Prostate gland (tissue), 2 donors: ENCODE results near the gene MED12L. TPM values are rescaled to one million over a fixed set of nuclear protein-coding genes. Genes with fewer than 3 reads are reported as not detected.

ENCODE experiments used
- DNase-seq: peaks from one replicate; pipeline ENCODE4 v3.0.0-alpha.2; 2019; ENCODE audit warnings: low spot score
- H3K27ac ChIP-seq, 2 donors: fragments of 200-600 bp; sonication (generic); 2 replicates each; pipeline ENCODE4 v1.5.1; 2017 to 2019
- H3K27me3 ChIP-seq: fragments of 200-600 bp; sonication (generic); replicated peaks from 2 replicates; pipeline ENCODE4 v1.5.1; 2019; ENCODE audit not compliant: insufficient read depth
- H3K36me3 ChIP-seq, 2 donors: fragments of 200-600 bp; sonication (generic); 1 replicate in 1 of 2; 2 replicates in 1 of 2; pipeline versions ENCODE4 v1.5.1 to v1.8.1; 2017 to 2019
- H3K4me1 ChIP-seq: fragments of 200-600 bp; sonication (generic); replicated peaks from 2 replicates; pipeline ENCODE4 v1.5.1; 2019
- H3K4me3 ChIP-seq, 2 donors: fragments of 200-600 bp; sonication (generic); 2 replicates each; pipeline ENCODE4 v1.5.1; 2017 to 2019
- H3K9me3 ChIP-seq: fragments of 200-600 bp; sonication (generic); 2 replicates; pipeline ENCODE4 v1.5.1; 2017
- POLR2A ChIP-seq: fragments of 450-650 bp; IDR thresholded peaks from one replicate; pipeline ENCODE4 v1.6.1; 2016; ENCODE audit warnings: antibody characterized with exemption, mild to moderate bottlenecking
- POLR2AphosphoS5 ChIP-seq: sonication (generic); formaldehyde crosslinking; IDR thresholded peaks from one replicate; pipeline ENCODE4 v1.6.1; 2017; ENCODE audit warnings: antibody characterized with exemption
- WGBS: methylation state at CpG from one replicate; pipeline ENCODE4 v1.1.5; 2018; 5-methylcytosine and 5-hydroxymethylcytosine counted together
- intact Hi-C: fragments of 100-400 bp; cut with DNase I; formaldehyde crosslinking; loops from one replicate; pipeline ENCODE4 v1.14.2; 2022
- total RNA-seq, 2 donors: library from RNA; depleted of rRNA; stranded (reverse); fragments of >200 nt; gene quantifications; one replicate each; pipeline ENCODE4 v1.1.0, GENCODE V29; 2016
- TF ChIP-seq, protein P1 (sequence below), 4 experiments: fragments of 200-600 bp in 2 of 4; fragments of 450-650 bp in 2 of 4; sonication (generic) in 2 of 4; IDR thresholded peaks; 1 replicate in 3 of 4; 2 replicates in 1 of 4; pipeline ENCODE4 v1.5.1; 2016 to 2019; ENCODE audit warnings: antibody characterized with exemption in 4 of 4, mild to moderate bottlenecking in 2 of 4, moderate library complexity in 2 of 4

MED12L gene
- total RNA-seq, 2 donors from 2014 or later, result 3.6 to 4.3 TPM

DNA sequence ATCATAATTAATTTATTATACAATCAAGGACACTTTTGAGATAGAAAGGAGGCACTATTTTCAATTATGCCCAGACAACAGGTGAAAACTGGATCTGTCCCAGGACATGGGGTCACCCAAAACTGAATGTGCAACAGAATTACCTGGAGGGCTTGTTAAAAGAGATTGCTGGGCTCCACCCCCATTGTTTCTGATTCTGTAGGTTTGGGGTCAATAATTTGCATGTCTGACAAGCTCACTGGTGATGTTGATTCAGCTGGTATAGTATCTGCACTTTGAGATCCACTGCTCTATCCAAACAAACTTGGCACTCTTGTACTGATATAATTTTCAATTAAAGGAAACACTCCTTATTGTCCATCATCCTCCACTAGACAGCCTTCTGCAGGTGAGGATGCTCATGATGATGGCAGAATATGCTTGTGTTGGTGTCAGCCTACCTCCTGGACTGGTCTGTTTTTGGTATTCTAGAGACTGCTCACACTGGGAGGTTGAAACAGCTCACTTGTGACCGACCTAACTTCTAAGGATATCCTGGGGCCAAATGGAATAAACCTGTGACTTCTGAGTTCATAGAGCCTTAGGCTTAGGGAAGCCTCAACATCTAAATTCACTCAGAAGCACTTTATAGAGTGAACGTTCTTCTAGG, 190.7 kb downstream of the MED12L start:
- WGBS, result 74% methylated on average over 2 of the region's 2 CpGs
- no peak for DNase-seq
- H3K4me1 ChIP-seq, result no peaks in the 10 kb centered on the region
- H3K9me3 ChIP-seq, result no peaks in the 10 kb centered on the region
- no peak for TF ChIP-seq POLR2AphosphoS5
- TF ChIP-seq, protein P1, sequence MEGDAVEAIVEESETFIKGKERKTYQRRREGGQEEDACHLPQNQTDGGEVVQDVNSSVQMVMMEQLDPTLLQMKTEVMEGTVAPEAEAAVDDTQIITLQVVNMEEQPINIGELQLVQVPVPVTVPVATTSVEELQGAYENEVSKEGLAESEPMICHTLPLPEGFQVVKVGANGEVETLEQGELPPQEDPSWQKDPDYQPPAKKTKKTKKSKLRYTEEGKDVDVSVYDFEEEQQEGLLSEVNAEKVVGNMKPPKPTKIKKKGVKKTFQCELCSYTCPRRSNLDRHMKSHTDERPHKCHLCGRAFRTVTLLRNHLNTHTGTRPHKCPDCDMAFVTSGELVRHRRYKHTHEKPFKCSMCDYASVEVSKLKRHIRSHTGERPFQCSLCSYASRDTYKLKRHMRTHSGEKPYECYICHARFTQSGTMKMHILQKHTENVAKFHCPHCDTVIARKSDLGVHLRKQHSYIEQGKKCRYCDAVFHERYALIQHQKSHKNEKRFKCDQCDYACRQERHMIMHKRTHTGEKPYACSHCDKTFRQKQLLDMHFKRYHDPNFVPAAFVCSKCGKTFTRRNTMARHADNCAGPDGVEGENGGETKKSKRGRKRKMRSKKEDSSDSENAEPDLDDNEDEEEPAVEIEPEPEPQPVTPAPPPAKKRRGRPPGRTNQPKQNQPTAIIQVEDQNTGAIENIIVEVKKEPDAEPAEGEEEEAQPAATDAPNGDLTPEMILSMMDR (IDR thresholded peaks at IDR 0.05), result no peak
- no peak for TF ChIP-seq POLR2A
- H3K27ac ChIP-seq, result no peak overlapping the region
- intact Hi-C loops, result no loop called here
- H3K27me3 ChIP-seq, result no peaks in the 10 kb centered on the region
- H3K36me3 ChIP-seq, result no peaks in the 10 kb centered on the region
- H3K4me3 ChIP-seq, result no peak overlapping the region

DNA sequence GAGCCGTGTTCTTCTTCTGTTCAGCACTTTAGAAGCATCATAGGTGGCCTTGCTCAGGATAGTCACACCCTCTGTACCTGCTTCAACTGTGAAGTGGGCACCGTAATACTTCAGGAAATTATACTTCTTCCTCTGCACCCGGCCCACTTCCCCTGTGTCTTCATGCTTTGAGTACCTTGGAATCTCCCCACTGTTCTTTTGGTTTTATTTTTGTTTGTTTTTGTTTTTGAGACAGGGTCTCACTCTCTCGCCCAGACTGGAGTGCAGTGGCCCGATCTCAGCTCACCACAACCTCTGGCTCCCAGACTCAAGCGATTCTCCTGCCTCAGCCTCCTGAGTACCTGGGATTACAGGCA, 191.2 kb downstream of the MED12L start:
- H3K9me3 ChIP-seq, result no peaks in the 10 kb centered on the region
- H3K36me3 ChIP-seq, result no peaks in the 10 kb centered on the region
- TF ChIP-seq, protein P1 (IDR thresholded peaks at IDR 0.05), result no peak
- TF ChIP-seq POLR2A, result no peak
- TF ChIP-seq POLR2AphosphoS5, result no peak
- no peak overlapping the region for H3K27ac ChIP-seq
- DNase-seq, result no peak
- no peaks in the 10 kb centered on the region for H3K4me1 ChIP-seq
- no peak overlapping the region for H3K4me3 ChIP-seq
- intact Hi-C loops, result no loop called here
- no peaks in the 10 kb centered on the region for H3K27me3 ChIP-seq
- WGBS, result 92% methylated on average over 6 of the region's 6 CpGs

DNA sequence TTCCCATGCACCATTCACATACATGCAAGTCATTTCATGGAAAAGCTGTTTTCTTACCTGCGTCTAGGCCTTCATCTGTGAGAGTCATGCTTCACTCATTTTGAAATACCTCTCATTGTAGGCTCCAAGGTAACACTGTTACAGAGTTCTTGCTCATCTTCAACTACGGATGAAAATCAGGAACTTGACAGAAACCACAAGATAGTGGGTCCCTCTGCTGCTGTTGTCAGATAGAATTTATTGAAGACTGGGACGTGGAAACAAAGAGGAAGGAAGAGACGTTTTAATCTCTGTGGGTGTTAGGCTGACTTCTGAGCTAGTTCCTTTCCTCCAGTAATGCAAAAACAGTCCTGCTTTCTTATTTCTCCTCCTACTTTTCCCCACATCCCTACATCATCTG, 192.8 kb downstream of the MED12L start, which contains the start of gene P2RY14:
P2RY14 (minus strand) TSS at position 313 of the 400 bp plus-strand sequence. CDS start 64,226 bp downstream, outside the sequence.
- Histone ChIP-seq H3K4me3 (no peak within 1 kb of the TSS), H3K27ac (no peak within 1 kb of the TSS), H3K36me3 (no peaks in the 10 kb centered on the region), H3K27me3 (no peaks in the 10 kb centered on the region), H3K4me1 (no peaks in the 10 kb centered on the region), H3K9me3 (no peaks in the 10 kb centered on the region)
- WGBS, result 60% methylated on average over 4 of the region's 4 CpGs
- intact Hi-C loops, result no loop called here
- TF ChIP-seq POLR2AphosphoS5 (no peak), POLR2A (no peak)
- TF ChIP-seq, protein P1 (IDR thresholded peaks at IDR 0.05), result no peak
- no peak for DNase-seq

DNA sequence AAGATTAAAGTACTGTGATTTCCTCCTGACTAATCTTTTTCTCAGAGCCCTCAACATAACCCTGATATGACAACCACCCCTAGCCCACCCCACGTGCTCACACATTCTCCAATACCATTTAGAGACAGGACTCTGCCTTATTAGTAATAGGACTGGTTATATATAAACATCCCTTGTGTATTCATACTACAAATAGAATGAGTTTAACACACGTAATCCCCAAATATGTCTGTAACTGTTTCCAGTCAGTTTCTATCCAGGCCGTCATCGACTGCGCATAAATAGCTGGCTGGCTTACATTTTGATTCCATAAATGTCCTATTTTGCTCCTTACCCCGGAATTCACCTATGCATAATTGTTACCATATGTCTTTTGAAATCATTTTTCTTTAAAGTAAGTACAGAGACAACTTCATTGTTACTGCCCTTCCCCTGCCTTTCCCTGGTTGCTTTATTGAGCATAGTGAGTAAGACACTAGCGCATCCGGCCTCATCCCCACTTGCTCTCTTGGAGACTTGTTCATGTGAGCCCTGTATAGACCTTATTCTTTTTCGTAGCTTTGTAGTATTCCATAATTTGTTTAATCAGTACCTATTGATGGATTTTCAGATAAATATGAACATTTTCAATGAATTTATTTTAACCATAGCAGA, 196.3 kb downstream of the MED12L start:
- H3K27me3 ChIP-seq, result no peaks in the 10 kb centered on the region
- WGBS, result 87% methylated on average over 9 of the region's 9 CpGs
- intact Hi-C loops, result loop anchor here (2.0 to 5.0 kb wide), 2 partner anchors 55 to 114 kb away; no protein-coding TSS in a partner anchor
- no peak for TF ChIP-seq POLR2AphosphoS5
- TF ChIP-seq, protein P1 (IDR thresholded peaks at IDR 0.05), result no peak
- TF ChIP-seq POLR2A, result no peak
- no peak for DNase-seq
- no peak overlapping the region for H3K4me3 ChIP-seq
- H3K36me3 ChIP-seq, result no peaks in the 10 kb centered on the region
- no peaks in the 10 kb centered on the region for H3K4me1 ChIP-seq
- H3K27ac ChIP-seq, result no peak overlapping the region
- H3K9me3 ChIP-seq, result no peaks in the 10 kb centered on the region

DNA sequence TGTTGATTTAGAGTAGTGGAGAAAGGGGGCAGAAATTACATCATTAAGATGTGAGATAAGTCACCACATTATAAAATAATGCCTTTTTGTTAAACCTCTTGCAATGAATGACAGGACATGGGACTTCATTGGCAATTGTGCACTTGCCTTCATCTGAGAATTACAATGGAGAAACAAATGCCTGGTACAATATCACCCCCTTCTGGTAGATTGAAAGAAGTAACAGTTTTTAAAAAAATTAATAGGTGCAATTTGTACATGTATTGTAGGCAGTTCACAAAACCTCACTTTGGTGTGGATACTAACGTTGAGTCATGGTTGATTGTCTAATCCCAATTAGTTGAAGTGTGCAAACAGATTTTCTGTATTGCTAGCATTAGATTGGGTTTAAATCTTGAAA, 197.5 kb downstream of the MED12L start:
- Histone ChIP-seq H3K9me3 (no peaks in the 10 kb centered on the region), H3K27me3 (no peaks in the 10 kb centered on the region), H3K4me1 (no peaks in the 10 kb centered on the region), H3K36me3 (no peaks in the 10 kb centered on the region), H3K27ac (no peak overlapping the region), H3K4me3 (no peak overlapping the region)
- intact Hi-C loops, result loop anchor here (2.0 to 5.0 kb wide), 2 partner anchors 56 to 116 kb away; no protein-coding TSS in a partner anchor
- WGBS, result 0% methylated on average over 1 of the region's 1 CpG
- DNase-seq, result no peak
- TF ChIP-seq, protein P1 (IDR thresholded peaks at IDR 0.05), result peak; percentile 23 to 78 (median 78)
- TF ChIP-seq POLR2AphosphoS5 (no peak), POLR2A (no peak)
